CD8-positive, alpha-beta memory T cell (primary cell): ENCODE measurements around the gene PCSK4. TPM values are rescaled to one million over a fixed set of nuclear protein-coding genes. Genes with fewer than 3 reads are reported as not detected.

Experiments used
- CTCF ChIA-PET: fragments of 350-600 bp; sonication (Branson Sonifier 250); formaldehyde crosslinking; loops from one replicate; lab custom pipeline; 2021; ENCODE audit warnings: antibody characterized with exemption; lab: Charles Lee
- POLR2A ChIA-PET: fragments of 350-600 bp; sonication (Branson Sonifier 250); formaldehyde crosslinking; loops from one replicate; lab custom pipeline; 2021; ENCODE audit warnings: antibody characterized with exemption; lab: Charles Lee
- DNase-seq, 5 donors: peaks; one replicate each; pipeline versions ENCODE4 v3.0.0 to v3.0.0-alpha.2; 2020 to 2022; ENCODE audit warnings: mixed read lengths in 1 of 5
- H3K27ac ChIP-seq: one replicate; pipeline ENCODE4 v1.7.0; 2013; ENCODE audit warnings: low read depth, mild to moderate bottlenecking, low read length, moderate library complexity
- H3K27me3 ChIP-seq: 2 replicates; pipeline ENCODE4 v1.7.0; 2013; ENCODE audit warnings: low read length, mild to moderate bottlenecking; ENCODE audit not compliant: insufficient read depth, poor library complexity, severe bottlenecking
- H3K36me3 ChIP-seq: 2 replicates; pipeline ENCODE4 v1.7.0; 2013; ENCODE audit warnings: mild to moderate bottlenecking, low read length, moderate library complexity; ENCODE audit not compliant: insufficient read depth
- H3K4me1 ChIP-seq: 2 replicates; pipeline ENCODE4 v1.7.0; 2013; ENCODE audit warnings: mild to moderate bottlenecking, low read length, moderate library complexity; ENCODE audit not compliant: insufficient read depth
- H3K4me3 ChIP-seq: 2 replicates; pipeline ENCODE4 v1.7.0; 2013; ENCODE audit warnings: mild to moderate bottlenecking, low read length
- H3K9me3 ChIP-seq: 2 replicates; pipeline ENCODE4 v1.7.0; 2013; ENCODE audit warnings: mild to moderate bottlenecking, low read length
- H3K27ac Mint-ChIP-seq, 8 donors: one replicate each; pipeline ENCODE4 v1.8.0; 2020 to 2021; ENCODE audit warnings: mixed read lengths in 8 of 8, mild to moderate bottlenecking in 6 of 8, inconsistent platforms in 3 of 8, moderate library complexity in 3 of 8
- H3K27me3 Mint-ChIP-seq, 2 donors: one replicate each; pipeline ENCODE4 v1.8.0; 2020 to 2021; ENCODE audit warnings: mixed read lengths in 2 of 2, mild to moderate bottlenecking in 1 of 2, moderate library complexity in 1 of 2
- H3K36me3 Mint-ChIP-seq, 3 donors: one replicate each; pipeline ENCODE4 v1.8.0; 2020 to 2021; ENCODE audit warnings: mixed read lengths in 3 of 3, inconsistent platforms in 1 of 3, mild to moderate bottlenecking in 1 of 3
- H3K4me1 Mint-ChIP-seq, 3 donors: one replicate each; pipeline ENCODE4 v1.8.0; 2020 to 2021; ENCODE audit warnings: mixed read lengths in 3 of 3, inconsistent platforms in 1 of 3, mild to moderate bottlenecking in 1 of 3
- H3K4me3 Mint-ChIP-seq, 7 donors: one replicate each; pipeline ENCODE4 v1.8.0; 2020 to 2021; ENCODE audit warnings: mixed read lengths in 7 of 7, mild to moderate bottlenecking in 6 of 7, moderate library complexity in 4 of 7, inconsistent platforms in 2 of 7
- H3K9me3 Mint-ChIP-seq, 5 donors: one replicate each; pipeline ENCODE4 v1.8.0; 2020 to 2022; ENCODE audit warnings: mixed read lengths in 5 of 5, mild to moderate bottlenecking in 3 of 5, moderate library complexity in 2 of 5, inconsistent platforms in 1 of 5
- polyA plus RNA-seq: library from polyadenylated mRNA; unstranded; fragments of 300-500 nt; fragmentation: Illumina TruSeq; gene quantifications from one replicate; pipeline ENCODE4 v1.2.3, GENCODE V29; 2021
- total RNA-seq, 2 experiments: library from RNA; stranded (reverse); gene quantifications; one replicate each; pipeline ENCODE4 v1.2.3, GENCODE V29; 2021

PCSK4 gene
- total and polyA plus RNA-seq, 3 experiments from 2014 or later: 1.0 to 1.3 (median 1.0) TPM

GRCh38 chr19:1475751-1476437 lies 14.3 kb downstream of the PCSK4 start:
- peaks cover 17 to 37% (median 19%) of the 10 kb centered on the region in 3 donors for H3K4me1 Mint-ChIP-seq
- H3K36me3 Mint-ChIP-seq: peaks cover 0 to 19% (median 0%) of the 10 kb centered on the region in 3 donors
- H3K4me3 Mint-ChIP-seq: peak overlapping the region in 2 of 7 donors; percentile 46 to 67
- Histone ChIP-seq H3K4me3 (no peak overlapping the region), H3K27me3 (peaks cover 5% of the 10 kb centered on the region), H3K4me1 (peaks cover 20% of the 10 kb centered on the region), H3K27ac (no peak overlapping the region), H3K9me3 (no peaks in the 10 kb centered on the region), H3K36me3 (no peaks in the 10 kb centered on the region)
- POLR2A ChIA-PET: no interaction called here
- no peaks in the 10 kb centered on the region for H3K9me3 Mint-ChIP-seq
- H3K27me3 Mint-ChIP-seq: peaks cover 0 to 3% of the 10 kb centered on the region in 2 donors
- CTCF ChIA-PET: interaction anchor here (1.0 kb wide), 1 partner anchor 9 kb away, joined by 3 read pairs; no protein-coding TSS in a partner anchor
- H3K27ac Mint-ChIP-seq: no peak overlapping the region
- no peak for DNase-seq

- Histone ChIP-seq H3K9me3 (no peaks in the 10 kb centered on the region), H3K27ac (no peak overlapping the region), H3K4me3 (no peak overlapping the region), H3K36me3 (no peaks in the 10 kb centered on the region), H3K4me1 (peaks cover 27% of the 10 kb centered on the region), H3K27me3 (peaks cover 5% of the 10 kb centered on the region)
- Mint-ChIP-seq H3K27ac (no peak overlapping the region), H3K4me3 (no peak overlapping the region), H3K9me3 (no peaks in the 10 kb centered on the region), H3K27me3 (peaks cover 0 to 2% of the 10 kb centered on the region in 2 donors), H3K4me1 (peaks cover 17 to 41% (median 21%) of the 10 kb centered on the region in 3 donors), H3K36me3 (peaks cover 0 to 19% (median 0%) of the 10 kb centered on the region in 3 donors)
- CTCF ChIA-PET: interaction anchor here (1.0 to 1.9 kb wide), 2 partner anchors 8 to 30 kb away, joined by 3 to 8 read pairs; no protein-coding TSS in a partner anchor
- DNase-seq: no peak
- POLR2A ChIA-PET: interaction anchor here (1.3 kb wide), 1 partner anchor 31 kb away, joined by 3 read pairs; no protein-coding TSS in a partner anchor
Measured at GRCh38 chr19:1474765-1475351, 15.3 kb downstream of the PCSK4 start.

- ChIA-PET CTCF (interaction anchor here (1.5 to 1.9 kb wide), 2 partner anchors 29 to 195 kb away, joined by 4 to 8 read pairs; no protein-coding TSS in a partner anchor), POLR2A (interaction anchor here (1.3 kb wide), 1 partner anchor 30 kb away, joined by 3 read pairs; no protein-coding TSS in a partner anchor)
- Mint-ChIP-seq H3K4me1 (peaks cover 14 to 36% (median 20%) of the 10 kb centered on the region in 3 donors), H3K27ac (no peak overlapping the region), H3K27me3 (peaks cover 0 to 2% of the 10 kb centered on the region in 2 donors), H3K36me3 (peaks cover 0 to 19% (median 0%) of the 10 kb centered on the region in 3 donors), H3K4me3 (no peak overlapping the region), H3K9me3 (no peaks in the 10 kb centered on the region)
- peaks cover 5% of the 10 kb centered on the region for H3K27me3 ChIP-seq
- no peaks in the 10 kb centered on the region for H3K36me3 ChIP-seq
- H3K4me1 ChIP-seq: peaks cover 28% of the 10 kb centered on the region
- no peak for DNase-seq
- no peak overlapping the region for H3K4me3 ChIP-seq
- no peaks in the 10 kb centered on the region for H3K9me3 ChIP-seq
- no peak overlapping the region for H3K27ac ChIP-seq
Measured at GRCh38 chr19:1474011-1474764, 16.0 kb downstream of the PCSK4 start.

GRCh38 chr19:1473085-1473851 lies 16.9 kb downstream of the PCSK4 start:
- CTCF ChIA-PET: interaction anchor here (1.5 to 2.3 kb wide), 3 partner anchors 28 to 194 kb away, joined by 4 to 12 read pairs (median 8); no protein-coding TSS in a partner anchor
- H3K27ac Mint-ChIP-seq: no peak overlapping the region
- DNase-seq: no peak
- peaks cover 10 to 34% (median 17%) of the 10 kb centered on the region in 3 donors for H3K4me1 Mint-ChIP-seq
- Histone ChIP-seq H3K4me1 (peaks cover 27% of the 10 kb centered on the region), H3K9me3 (no peaks in the 10 kb centered on the region), H3K4me3 (no peak overlapping the region), H3K36me3 (no peaks in the 10 kb centered on the region), H3K27me3 (peaks cover 7% of the 10 kb centered on the region), H3K27ac (no peak overlapping the region)
- peak overlapping the region in 3 of 7 donors; percentile 5 to 50 (median 8) for H3K4me3 Mint-ChIP-seq
- H3K9me3 Mint-ChIP-seq: no peaks in the 10 kb centered on the region
- H3K36me3 Mint-ChIP-seq: peaks cover 0 to 16% (median 0%) of the 10 kb centered on the region in 3 donors
- H3K27me3 Mint-ChIP-seq: peaks cover 0 to 2% of the 10 kb centered on the region in 2 donors
- POLR2A ChIA-PET: interaction anchor here (0.6 to 1.3 kb wide), 3 partner anchors 29 to 1867 kb away, joined by 3 to 5 read pairs (median 4); no protein-coding TSS in a partner anchor

- Mint-ChIP-seq H3K4me1 (peaks cover 8 to 29% (median 13%) of the 10 kb centered on the region in 3 donors), H3K4me3 (peak overlapping the region in 3 of 7 donors; percentile 18 to 50 (median 32)), H3K27ac (no peak overlapping the region), H3K27me3 (peaks cover 0 to 2% of the 10 kb centered on the region in 2 donors), H3K9me3 (no peaks in the 10 kb centered on the region), H3K36me3 (peaks cover 0 to 14% (median 0%) of the 10 kb centered on the region in 3 donors)
- ChIA-PET CTCF (interaction anchor here (1.1 to 2.3 kb wide), 4 partner anchors 17 to 200 kb away, joined by 3 to 12 read pairs (median 4); no protein-coding TSS in a partner anchor), POLR2A (interaction anchor here (0.5 to 0.8 kb wide), 3 partner anchors 35 to 1868 kb away, joined by 4 to 5 read pairs (median 4); no protein-coding TSS in a partner anchor)
- Histone ChIP-seq H3K27me3 (peaks cover 13% of the 10 kb centered on the region), H3K4me3 (no peak overlapping the region), H3K36me3 (no peaks in the 10 kb centered on the region), H3K9me3 (no peaks in the 10 kb centered on the region), H3K4me1 (peaks cover 24% of the 10 kb centered on the region), H3K27ac (no peak overlapping the region)
- DNase-seq: no peak
Measured at GRCh38 chr19:1472231-1473084, 17.7 kb downstream of the PCSK4 start.

GRCh38 chr19:1471515-1472160 lies 18.5 kb downstream of the PCSK4 start:
- POLR2A ChIA-PET: interaction anchor here (0.5 to 1.8 kb wide), 2 partner anchors 26 to 292 kb away, joined by 4 to 5 read pairs; no protein-coding TSS in a partner anchor
- Histone ChIP-seq H3K36me3 (no peaks in the 10 kb centered on the region), H3K27me3 (peaks cover 16% of the 10 kb centered on the region), H3K4me1 (peaks cover 28% of the 10 kb centered on the region), H3K9me3 (no peaks in the 10 kb centered on the region), H3K27ac (no peak overlapping the region), H3K4me3 (peak overlapping the region; percentile 61)
- Mint-ChIP-seq H3K4me1 (peaks cover 5 to 25% (median 9%) of the 10 kb centered on the region in 3 donors), H3K9me3 (no peaks in the 10 kb centered on the region), H3K4me3 (peak overlapping the region in 6 of 7 donors; percentile 22 to 80 (median 53)), H3K27ac (no peak overlapping the region), H3K27me3 (peaks cover 0 to 2% of the 10 kb centered on the region in 2 donors), H3K36me3 (peaks cover 0 to 10% (median 0%) of the 10 kb centered on the region in 3 donors)
- DNase-seq: no peak
- CTCF ChIA-PET: interaction anchor here (1.1 to 2.3 kb wide), 6 partner anchors 16 to 201 kb away, joined by 3 to 12 read pairs (median 4); partner anchors contain the start of gene ADAMTSL5
